Anterior cingulate cortex (tissue), 58 donors: Measurements from ENCODE around the gene LAMA2.
A peak's percentile ranks its signal among the peaks of the same experiment; 100 is the strongest.

Experiments used
- DNase-seq, 58 donors: peaks; one replicate each; lab custom pipeline; 2025; lab: John Stamatoyannopoulos, UW

Gene LAMA2

GRCh38 chr6:129281168-129281796 is 398.3 kb downstream of the LAMA2 start:
- DNase-seq = no peak

DNA sequence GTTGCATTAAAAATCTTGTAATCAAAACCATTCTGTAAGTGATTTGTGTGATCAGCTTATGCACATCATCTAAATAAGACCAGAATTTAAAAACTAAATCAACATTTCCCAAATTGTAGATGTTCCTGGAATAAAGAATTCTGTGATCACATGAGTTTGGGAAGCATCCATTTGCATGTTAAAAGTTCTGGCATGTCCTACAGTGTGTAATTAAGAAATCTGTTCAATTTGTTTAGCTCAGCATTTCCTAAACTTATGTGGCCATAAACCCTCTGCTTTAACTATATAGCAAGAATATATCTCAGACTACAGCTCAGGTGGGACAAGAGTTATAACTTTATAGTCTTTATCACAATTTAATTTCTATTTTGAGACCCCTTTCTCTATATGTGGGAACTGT is 399.1 kb downstream of the LAMA2 start:
- no peak for DNase-seq

DNA sequence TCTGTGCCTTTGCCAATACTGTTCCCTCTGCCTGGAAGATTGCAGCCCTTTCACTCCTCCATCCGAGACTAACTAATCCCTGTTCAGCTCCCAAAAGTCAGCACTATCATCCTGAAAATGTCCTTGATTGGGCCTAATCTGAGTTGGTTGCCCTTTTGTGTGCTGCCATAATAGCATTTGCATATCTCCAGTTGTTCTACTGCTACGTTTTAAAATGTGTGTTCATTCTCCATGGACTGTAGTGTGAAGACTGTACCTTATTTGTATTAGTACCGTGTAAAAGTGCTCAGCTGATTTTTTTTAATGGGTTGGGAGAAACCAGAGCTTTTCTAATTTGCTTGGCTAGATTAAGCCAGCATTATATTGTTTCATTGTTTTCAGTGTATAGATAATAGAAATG is 401.3 kb downstream of the LAMA2 start:
- DNase-seq = no peak

- DNase-seq = no peak
These were observed 404.6 kb downstream of the LAMA2 start for GRCh38 chr6:129287231-129288177.

DNA sequence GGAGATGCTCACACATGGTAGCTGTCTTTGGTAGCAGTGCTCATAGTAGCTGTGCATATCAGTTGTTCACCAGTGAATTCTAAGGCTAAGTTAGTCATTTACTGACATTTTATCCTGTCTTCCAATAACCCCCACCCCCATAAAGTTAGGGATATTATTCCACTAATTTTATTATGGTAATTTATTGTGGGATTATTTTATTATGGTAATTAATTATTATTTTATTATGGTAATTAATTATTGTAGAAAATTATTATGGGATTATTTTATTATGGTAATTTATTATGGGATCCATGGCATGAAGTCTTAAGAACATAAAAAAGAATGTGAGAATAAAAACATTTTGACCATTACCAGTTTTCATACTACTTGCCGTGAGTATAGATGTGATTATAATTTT is 406.5 kb downstream of the LAMA2 start:
- DNase-seq = no peak

- DNase-seq = no peak
These were observed 409.9 kb downstream of the LAMA2 start for GRCh38 chr6:129292836-129293235.

DNA sequence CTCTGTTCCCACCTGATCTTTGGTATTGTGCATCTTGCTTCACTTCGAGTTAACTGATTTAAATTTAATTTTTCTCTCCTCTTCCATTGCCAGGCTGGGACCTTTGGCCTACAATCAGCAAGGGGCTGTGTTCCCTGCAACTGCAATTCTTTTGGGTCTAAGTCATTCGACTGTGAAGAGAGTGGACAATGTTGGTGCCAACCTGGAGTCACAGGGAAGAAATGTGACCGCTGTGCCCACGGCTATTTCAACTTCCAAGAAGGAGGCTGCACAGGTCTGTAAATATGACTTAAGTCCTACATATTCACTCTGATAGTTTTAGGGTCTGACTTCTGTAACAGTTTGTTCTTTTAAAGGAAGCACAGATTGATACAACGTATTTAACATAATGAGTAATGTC is 414.7 kb downstream of the LAMA2 start:
- no peak for DNase-seq

DNA sequence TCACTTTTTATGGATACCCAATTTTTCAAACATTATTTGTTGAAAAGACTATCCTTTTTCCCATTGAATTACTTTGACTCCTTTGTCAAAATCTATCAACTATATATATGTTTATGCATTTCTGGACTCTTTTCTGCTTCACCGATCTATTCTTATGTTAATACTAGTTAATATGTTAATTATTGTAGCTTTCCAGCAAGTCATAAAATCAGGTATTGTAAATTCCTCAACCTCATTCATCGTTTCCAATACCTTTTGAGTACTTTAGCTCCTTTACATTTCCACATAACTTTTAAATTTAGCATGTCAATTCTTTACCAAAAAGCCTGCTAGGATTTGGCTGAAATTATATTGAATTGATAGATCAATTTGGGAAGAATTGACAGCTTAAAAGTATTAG is 419.7 kb downstream of the LAMA2 start:
- DNase-seq = no peak

DNA sequence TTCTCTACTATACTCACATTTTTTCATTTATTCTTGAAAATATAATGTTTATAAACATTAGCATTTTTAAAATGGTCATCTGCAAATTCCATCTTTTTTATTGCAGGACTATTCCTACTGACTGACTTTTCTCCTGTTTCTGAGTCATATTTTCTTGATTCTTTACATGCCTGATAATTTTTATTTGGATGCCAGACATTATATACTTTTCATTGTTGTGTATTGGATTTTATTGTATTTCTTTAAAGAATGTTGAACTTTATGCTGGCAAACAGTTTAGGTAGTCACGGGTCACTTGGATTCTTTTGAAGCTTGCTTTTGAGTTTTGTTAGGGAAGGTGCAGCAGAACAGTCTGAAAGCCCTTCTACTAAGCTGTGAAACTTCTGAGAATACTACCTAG is 423.9 kb downstream of the LAMA2 start:
- DNase-seq = no peak

GRCh38 chr6:129307845-129308244 is 424.9 kb downstream of the LAMA2 start:
- no peak for DNase-seq

- DNase-seq = no peak
These were observed 426.2 kb downstream of the LAMA2 start for GRCh38 chr6:129309154-129309553.

GRCh38 chr6:129312880-129313279 is 429.9 kb downstream of the LAMA2 start:
- DNase-seq = no peak

DNA sequence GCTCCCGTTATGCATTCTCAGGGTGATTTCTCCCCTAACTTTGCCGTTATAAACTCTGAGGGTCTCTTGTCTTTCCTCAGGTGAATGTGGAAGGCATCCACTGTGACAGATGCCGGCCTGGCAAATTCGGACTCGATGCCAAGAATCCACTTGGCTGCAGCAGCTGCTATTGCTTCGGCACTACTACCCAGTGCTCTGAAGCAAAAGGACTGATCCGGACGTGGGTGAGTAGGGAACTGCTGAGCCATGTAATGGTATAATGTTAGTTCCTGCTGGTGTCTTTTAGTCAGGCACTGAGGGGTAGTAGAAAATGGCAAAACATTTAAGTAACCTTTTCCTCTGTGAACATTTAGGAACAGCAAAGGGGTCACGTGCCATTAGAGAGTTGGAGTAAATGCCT is 431.6 kb downstream of the LAMA2 start:
- peak in 8 of 58 donors; percentile 2 to 18 (median 10) for DNase-seq

DNA sequence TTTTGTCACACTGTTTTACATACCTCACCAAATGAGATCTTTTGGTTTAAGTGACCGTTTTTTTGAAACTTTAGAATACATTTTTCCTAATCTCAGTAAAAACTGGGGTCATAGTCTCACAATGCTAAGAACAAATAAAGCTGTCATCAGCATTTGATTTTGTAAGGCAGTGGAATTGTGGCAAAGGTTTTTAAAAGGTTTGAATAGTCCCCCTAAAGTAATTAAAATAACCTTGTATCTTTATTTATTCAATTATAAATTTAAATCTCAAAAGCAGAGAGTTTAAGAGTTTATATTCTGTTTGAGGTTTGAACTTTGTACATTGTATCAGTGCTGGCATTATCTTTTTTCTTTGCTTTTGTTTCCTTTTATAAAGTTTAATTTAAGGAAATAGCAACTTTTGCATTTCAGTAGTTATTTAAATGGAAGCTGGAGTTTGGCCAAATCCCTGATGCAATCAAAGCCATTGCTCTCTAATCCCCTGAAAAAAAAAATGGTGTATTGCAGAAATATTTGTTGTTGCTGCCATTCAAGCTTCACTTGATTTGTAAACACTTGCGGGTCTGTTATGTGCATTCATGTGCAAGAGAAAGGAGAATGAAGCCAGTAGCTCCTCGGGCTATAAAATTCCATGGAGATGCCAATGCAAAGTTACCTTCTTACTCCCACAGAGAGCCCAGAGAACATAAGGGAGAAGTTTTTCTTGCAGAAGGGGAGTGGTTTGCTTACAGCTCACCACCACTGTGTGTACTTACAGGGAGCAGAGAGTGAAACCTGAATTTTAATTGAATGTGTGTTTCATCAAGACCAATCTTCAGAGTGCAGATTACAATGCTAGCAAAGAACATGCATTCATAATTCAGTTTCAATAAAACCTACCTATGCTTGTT is 435.2 kb downstream of the LAMA2 start:
- DNase-seq = no peak

GRCh38 chr6:129320892-129321291 is 438.0 kb downstream of the LAMA2 start:
- no peak for DNase-seq

DNA sequence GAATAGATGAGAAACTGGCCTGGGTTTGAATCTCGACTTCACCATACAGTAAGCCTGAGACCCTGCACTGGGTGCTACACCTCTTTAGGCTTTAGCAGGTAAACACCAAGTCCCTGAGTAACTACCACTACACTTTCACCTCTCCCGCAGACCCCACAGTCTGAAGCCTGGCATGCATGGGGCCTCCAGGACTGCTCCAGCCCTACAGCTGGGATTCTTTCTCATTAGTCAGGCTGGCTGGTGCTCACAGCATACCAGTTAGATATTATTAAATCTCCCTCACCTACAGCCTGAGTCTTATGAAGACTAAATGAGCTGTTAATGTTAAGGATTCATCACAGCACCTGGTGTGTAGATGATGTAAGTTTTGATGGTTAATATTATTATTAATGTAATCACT is 438.4 kb downstream of the LAMA2 start:
- no peak for DNase-seq

- no peak for DNase-seq
These were observed 441.4 kb downstream of the LAMA2 start for GRCh38 chr6:129324345-129324744.

DNA sequence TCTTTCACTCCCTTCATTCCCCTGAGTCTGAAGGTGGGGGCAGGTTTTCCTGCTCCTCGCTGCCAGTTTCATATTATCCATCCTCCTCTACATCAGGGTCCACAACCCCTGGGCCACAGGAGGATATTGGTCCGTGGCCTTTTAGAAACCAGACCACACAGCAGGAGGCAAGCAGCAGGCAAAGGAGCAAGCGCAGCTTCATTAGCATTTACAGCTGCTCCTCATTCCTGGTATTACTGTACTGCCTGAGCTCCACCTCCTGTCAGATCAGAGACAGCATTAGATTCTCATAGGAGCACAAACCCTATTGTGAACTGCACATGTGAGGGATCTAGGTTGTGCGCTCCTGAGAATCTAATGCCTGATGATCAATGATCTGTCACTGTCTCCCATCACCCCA is 446.7 kb downstream of the LAMA2 start:
- no peak for DNase-seq

- DNase-seq = no peak
These were observed 448.7 kb downstream of the LAMA2 start for GRCh38 chr6:129331450-129332138.

DNA sequence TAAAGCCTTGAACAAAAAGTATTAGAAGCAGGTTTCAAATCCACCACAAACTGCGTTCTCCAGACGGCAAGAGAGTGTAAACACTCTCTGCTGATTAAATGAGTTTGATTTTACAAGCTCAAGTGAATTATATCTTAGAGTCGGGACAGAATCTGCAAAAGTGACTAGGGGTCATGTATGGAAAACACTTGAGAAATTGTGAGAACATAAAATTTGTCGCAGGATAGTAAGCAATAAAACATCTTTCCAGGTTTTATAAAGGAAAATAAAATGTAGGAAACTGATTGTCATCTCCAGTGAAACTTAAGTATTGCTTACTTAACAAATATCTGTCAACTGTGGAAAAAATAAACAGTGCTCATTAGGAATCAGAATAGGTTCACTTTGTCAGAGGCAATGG is 452.9 kb downstream of the LAMA2 start:
- DNase-seq = no peak
